ENCODE measurements around the gene TIAM2.
"Not testable (repeated sequence)": the region's sequence is repeated elsewhere in the genome, so short reads cannot be mapped to it uniquely, and the experiment has no call there.

The TIAM2 gene

DNA sequence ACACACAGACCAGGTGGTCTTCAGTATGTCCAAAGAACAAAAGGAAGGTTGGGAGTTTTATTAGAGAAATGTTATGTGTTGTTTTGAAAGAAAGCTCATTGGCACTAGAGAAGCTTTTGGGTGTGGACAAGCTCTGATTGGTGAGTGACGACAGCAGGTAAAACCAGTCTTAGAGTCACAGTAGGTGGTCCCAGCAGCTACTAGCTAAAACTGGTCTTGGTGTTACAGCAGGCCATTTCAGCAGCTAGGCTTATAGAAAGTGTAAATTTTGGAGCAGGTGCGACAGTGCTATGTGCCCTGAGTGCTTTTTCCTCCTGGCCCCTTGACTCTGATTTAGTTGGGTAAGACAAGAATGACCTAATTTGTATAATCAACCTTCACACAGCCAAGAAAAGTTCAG, 272.3 kb downstream of the TIAM2 start:
- no peak for FAIRE-seq

DNA sequence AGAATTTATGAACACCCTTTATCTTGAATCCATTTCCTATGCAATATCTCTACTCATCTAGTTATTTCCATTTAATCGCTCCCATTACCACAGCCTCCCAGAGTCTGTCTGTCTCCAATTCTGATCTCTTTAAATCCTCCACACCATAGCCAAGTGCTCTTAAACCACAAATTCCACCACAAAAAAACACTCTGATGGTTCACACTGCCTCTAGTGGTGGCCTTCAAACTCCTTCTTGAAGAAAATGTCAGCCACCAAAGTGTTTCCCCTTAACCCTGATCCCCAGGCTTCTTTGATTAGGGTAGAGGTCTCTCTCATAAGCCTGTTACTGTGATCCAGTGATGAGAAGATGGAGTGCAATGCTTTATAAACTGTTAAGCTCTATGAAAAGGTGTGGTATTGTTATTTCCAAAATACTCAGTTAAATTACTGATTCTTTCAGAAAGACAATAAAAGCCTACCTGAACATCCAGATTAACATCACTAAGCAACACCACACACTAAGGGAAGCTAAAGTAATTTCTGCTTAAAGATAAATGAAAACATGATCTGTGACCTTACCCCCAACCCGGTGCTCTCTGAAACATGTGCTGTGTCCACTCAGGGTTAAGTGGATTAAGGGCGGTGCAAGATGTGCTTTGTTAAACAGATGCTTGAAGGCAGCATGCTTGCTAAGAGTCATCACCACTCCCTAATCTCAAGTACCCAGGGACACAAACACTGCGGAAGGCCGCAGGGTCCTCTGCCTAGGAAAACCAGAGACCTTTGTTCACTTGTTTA, 273.2 kb downstream of the TIAM2 start:
- FAIRE-seq = not testable (repeated sequence)

DNA sequence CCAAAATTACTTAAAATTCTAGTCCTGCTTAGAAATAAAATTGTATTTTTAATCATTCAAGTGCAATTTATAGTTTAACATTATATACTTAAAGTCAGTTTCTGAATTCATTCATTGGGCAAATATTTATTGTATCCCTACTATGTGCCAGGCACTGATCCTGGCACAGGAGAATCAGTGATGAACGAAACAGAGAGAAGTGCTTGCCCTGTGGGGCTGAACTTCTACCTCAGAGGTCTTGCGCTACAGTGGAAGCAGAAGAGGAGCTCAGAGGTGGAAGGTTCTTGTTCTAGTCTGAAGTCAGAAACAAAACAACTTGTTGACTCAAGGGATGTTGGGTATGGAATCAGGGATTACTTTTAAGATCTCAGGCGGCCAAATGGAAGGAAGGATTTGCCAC, 274.6 kb downstream of the TIAM2 start:
- no peak for FAIRE-seq

DNA sequence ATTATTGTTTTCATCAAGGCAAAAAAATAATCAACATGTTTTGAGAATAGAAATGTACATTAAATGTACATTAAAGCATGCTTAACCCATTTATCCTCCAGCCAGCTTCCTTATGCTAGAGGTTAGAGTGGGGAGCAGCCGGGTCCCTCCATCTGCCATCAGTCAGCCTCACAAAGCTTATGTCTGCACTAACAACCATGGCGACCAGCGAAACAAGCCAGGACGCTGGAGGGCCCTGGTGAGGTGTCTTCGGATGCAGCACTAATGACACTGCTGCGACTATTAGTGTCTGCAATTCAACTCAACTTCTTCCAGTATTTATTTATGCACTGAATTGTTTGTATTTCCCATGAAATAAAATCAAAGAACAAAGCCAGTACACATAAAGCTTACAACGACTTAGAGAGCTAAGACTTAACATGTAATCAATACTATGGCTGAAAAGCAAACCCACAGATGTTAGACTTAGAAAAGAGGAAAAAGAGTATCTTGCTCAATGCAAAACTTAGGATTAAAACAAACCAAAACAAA, 275.5 kb downstream of the TIAM2 start:
- no peak for FAIRE-seq

DNA sequence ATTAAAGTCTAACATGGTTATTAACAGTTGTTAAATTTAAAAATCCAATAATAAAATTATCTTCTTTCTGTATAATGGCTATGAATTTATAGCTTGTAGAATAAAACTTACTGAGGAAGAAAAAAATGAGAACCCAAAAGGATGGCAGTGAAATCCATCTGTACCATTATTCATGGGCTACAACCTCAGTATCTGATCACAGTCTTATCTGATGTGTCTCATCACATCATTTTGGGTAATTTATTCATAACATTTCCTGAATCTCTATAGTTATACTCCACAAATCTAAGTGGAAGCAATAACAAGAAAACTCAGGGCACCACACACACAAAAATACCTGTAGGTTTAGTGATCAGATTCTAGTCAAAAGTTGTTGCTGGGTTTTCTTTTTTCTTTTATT, 276.0 kb downstream of the TIAM2 start:
- FAIRE-seq = no peak

DNA sequence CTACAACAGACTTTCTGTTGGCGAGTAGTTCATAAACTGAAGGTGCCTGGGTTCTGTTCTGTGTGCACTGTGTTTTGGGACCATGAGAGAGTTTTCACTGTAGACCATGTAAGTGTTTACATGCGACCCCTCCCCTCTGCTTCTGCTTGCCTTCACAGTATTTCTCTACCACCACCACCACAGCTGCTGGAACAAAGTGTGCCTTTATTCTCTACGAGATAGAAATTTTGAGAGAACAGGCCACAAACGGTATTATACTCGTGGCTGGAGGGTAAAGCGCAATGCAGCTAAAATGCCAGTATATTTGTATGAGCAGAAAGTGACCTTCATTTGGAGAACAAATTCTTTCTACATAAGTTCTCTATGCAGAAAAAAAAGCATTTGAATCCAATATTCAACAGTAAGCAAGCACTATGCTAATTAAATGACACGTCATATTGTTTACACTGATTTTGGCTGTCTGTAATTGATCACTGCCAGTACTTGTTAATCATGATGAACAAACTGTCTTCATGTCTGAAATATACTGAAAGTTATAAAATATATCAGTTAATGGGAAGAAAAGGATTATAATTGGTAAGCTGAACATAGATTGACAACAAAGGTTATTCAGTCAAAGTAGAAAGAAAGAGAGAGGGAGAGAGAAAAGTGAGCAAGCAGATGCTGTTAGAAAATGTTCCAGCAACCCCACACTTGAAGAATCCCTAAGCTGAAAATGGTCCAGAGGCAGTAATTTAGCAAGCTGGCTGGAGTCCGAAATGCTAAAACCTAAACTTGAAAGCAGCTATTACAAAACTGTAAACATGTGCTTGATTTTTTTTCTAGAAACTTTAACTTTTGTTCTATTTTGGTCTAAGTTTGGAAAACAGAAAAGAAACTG, 277.5 kb downstream of the TIAM2 start:
- FAIRE-seq = no peak

DNA sequence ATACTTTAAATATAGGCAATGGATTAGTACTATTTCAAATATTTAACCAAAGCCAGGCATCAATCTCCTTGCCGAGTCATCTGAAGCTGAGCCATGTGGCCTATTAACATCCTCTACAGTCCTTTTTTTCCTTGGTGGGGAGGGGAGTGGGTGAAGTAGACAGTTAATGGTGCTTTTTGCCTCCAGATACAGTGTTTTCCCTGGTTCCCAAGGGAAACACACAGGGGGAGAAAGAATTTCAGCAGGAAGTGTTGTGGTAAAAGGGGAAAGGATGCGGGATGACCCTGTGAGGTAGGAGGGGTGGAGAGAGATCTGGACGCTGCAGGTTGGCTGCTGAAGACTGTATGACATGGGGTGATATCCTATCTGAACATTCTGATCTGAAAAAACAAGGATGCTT, 278.3 kb downstream of the TIAM2 start:
- FAIRE-seq = no peak

DNA sequence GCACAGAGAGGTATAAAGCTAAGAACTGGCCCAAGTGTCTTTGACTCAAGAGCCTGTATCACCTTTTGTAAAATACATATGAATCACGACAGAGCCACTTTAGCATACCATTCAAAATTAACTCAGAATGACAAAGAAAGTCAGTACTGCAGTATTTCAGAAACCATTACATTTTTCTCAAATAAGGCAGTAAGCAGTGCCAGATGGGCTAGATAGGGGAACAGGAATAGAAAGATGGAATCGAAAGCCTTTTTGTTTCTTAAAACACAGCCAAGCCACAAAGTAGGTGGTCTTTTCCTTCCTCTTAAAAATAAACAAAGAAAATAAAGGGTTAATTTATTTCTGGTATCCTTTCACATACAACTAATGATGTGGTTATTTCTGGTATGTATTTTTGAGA, 279.0 kb downstream of the TIAM2 start:
- no peak for FAIRE-seq

DNA sequence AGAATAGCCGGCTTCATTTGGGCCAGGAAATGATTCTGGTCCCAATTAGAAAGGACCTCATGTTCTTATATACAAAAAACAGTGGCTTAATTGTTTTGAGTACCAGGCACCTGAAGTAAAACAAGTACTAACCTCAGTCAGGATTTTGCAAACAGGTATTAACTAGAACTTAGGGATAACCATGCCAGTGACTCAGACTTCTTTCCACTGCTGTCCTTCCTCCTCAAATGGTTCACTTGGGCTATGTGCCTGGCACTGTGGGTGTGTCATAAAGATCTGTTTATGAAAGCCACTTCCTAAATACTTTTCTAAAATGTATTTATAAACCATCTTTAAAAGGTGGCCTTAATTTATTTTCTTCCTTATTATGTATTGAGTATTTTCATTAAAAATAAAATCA, 279.4 kb downstream of the TIAM2 start:
- no peak for FAIRE-seq

DNA sequence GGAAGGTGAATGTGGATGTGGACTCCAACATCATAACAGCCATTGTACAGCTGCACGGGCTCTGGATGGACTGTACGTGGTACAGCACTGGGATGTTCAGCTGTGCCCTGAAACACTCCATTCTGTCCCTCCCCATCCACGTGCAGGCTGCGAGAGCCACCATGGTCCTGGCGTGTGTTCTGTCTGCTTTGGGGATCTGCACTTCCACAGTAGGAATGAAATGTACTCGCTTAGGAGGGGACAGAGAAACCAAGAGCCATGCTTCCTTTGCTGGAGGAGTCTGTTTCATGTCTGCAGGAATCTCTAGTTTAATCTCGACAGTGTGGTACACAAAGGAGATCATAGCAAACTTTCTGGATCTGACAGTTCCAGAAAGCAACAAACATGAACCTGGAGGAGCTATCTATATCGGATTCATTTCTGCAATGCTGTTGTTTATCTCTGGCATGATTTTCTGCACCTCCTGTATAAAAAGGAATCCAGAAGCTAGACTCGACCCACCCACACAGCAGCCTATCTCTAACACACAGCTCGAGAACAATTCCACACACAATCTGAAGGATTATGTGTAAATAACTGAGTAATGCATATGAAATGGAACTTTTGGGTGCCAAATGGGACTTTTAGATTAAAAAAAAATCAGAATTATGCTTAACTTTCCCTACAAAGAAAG, 280.8 kb downstream of the TIAM2 start:
- FAIRE-seq = no peak

DNA sequence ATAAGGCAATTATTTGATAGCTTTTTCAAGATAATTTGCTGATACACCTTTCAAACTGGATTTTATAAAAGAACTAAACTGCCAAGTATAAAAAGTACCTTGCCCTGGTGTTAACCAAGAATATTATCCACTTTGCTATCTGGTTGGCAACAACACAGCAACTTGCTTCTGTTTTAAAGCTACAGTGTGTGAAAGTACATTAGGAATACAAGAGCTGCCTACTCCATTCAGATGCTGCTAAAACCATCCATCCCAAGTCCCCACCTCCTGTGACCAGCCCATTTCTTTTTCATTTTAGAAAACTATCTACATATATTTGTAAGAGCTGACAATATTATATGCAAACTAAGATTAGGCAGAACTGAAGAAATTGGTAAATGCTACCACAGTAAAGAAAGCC, 281.5 kb downstream of the TIAM2 start:
- no peak for FAIRE-seq

DNA sequence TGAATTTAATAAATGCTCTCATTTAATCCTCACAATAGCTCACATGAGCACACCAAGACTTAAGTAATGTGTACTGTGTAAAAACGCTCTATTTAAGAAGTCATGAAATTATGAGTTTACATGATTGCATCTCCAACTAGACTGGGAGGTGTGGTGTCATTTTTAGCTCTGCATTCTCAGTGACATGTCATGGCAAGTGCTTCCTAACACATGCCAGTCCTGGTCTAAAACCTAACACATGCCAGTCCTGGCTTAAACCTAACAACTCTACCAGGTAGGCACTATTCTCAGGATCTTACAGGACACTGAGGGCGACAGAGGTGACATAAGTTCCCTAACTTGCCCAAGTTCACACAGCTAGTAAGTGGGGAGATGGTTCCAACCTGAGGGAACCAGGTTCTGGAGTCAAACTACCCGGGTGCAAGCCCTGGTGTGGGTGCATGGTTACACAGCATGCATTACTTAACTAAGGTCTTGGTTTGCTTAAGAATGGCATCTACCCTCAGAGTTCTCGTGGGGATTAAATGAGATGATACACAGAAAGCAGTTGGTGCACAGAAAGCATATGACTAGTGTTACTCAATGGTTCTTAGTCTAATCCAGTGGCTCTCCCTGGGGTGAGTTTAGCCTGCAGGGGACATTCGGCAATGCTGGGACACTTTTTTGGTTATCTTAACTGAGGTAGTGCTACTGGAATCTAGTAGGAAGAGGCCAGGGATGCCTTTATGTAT, 283.4 kb downstream of the TIAM2 start:
- no peak for FAIRE-seq

DNA sequence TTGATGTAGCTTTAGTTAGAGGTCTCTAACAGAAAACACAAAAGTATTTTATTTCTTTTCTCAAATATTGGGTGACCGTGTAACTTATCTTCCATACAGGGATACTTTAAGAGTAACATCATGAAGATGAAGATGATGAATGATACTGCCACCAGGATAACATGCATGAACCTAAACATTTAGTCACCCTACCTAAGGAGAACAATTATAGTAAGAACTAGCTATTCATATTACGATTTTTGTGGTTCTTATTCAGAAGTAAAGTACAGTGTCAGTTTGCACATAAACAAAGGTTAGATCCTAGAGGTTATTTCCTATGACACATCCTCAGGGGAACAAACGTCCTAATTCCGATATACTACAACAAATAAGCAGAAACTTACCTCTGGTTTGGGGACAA, 289.7 kb downstream of the TIAM2 start:
- FAIRE-seq = no peak

DNA sequence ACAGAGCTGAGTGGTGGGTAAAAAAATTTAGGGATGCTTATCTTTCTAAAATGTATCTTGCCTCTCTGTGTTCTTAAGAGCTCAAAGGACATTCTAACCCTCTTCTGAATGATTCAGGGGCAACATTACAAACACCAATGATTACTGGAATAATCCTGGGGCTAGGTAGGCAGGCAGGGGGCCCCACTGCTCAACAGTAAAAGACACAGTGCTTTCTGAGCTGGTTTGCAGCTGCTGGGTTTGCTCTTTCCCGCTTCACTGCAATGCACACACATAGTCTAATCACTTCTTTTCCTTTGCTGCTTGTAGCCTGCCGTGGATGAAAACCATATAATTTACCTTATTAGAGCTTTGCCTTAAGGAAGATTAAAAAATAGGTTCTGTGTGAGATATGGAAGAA, 292.6 kb downstream of the TIAM2 start:
- no peak for FAIRE-seq

DNA sequence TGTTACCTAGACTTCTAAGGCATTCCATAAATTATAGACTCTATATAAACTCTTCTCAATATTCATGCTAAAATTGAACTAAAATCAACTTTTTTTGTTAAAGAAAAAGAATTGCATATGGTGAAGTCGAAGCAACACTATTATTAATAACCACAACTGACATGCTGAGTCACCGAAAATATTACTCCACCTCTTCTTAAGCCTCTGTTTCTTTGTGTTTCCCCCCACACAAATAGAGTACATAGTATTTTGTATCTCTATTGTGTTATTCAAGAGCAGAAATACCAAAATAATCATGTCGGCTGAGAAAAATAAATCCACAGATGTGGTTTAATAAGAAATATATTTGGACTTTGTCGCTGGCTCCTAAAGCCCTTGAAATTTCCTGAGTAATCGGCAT, 295.4 kb downstream of the TIAM2 start:
- FAIRE-seq = no peak

DNA sequence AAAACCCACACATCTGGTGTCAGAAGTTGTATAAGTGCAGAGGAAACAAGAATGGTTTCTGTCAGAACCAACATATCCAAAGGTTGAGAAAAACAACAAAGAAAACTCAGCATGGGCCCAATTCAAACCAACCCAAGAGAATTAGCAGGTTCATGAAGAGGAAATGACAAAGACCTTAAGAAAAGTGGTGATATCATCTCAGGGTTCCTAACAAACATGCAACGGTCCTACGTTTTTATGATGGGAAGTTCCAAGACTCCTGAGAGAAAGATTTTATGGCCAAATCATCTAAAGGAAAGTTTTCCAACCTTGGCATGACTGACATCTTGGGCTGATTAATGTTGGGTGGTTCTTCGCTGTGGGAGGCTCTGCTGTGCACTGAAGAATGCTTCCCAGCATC, 296.2 kb downstream of the TIAM2 start:
- no peak for FAIRE-seq

DNA sequence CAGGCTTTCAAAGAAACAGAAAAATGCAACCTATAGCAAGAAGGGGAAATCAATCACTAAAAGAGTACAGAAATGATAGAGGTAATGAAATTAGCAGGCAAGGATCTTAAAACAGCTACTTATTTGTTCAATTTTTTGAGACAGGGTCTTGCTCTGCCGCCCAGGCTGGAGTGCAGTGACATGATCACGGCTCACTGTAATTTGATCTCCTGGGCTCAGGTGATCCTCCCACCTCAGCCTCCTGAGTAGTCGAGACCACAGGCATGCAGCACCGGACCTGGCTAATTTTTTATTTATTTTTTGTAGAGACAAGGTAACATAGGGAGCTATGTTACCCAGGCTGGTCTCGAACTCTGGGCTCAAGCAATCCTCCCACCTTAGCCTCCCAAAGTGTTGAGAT, 297.6 kb downstream of the TIAM2 start:
- FAIRE-seq = no peak

DNA sequence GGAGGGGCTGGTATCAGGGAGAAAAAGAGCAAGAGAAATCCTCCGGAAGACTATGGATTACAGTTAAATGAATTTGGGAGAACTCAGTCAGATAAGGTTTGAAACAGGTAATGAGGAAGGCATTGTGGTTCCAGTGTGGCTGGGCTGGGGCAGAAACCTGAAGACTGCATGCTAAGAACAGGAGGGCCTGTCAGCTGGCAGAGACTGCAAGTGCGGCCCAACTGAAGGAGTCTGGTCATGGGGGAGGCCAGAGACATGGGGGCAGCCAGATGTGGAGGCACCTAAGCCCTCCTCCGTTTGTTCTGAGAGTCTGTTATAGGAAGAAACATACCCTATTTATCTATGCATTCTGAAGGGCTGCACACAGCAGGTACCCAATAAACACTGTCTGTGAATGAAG, 302.6 kb downstream of the TIAM2 start:
- no peak for FAIRE-seq

DNA sequence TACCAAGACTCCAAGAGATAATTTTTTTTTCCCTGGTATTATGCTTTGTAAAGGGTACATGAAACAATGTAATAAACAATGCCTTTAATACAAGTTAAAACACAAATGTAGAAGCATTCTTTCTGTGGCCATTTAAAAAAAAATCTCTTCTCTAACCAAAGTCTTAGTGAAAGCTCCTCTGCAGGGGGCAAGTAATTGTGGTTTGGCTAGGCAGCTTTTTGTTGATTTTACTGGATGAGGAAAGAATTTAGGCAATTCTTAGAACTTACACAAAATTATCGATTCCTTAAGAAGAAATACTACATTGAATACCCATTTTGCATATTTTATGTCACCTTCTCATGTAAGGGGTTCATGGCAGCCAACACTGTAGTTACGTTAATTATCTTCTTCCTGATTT, 306.8 kb downstream of the TIAM2 start:
- no peak for FAIRE-seq

DNA sequence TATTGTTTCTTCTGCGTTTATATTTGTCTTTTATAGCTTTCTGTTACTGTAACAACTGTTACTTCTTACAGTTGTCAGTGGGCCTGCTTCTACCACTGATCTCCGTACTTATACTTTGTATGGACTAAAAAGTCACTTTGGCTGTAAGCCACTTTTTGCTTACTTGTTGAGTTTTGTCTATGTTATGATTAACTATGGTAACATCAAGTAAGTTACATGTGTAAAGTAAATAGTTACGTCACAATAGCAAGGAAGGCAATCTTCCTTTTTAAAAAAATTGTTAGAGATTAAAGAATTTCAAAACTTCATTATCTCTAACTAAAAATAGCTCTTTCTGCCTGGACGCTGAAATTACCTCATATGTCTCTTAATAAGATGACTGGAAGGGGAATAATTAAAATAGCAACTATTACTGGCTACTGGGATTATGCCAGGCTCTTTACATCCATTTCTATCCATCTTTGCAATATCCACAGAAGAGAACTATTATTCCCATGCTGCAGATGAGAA, 308.3 kb downstream of the TIAM2 start:
- no peak for FAIRE-seq

DNA sequence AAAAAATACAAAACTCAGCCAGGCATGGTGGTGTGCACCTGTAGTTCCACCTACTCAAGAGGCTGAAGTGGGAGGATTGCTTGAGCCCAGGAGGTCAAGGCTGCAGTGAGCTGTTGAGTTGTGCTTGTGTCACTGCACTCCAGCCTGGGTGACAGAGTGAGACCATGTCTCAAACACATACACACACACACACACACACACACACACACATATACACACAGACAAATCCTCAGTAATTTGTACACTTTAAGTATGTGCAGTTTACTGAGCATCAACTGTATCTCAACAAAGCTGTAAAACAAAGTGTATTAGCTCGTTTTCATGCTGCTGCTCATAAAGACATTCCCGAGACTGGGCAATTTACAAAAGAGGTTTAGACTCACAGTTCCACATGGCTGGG, 311.8 kb downstream of the TIAM2 start:
- no peak for FAIRE-seq

Measured in colon (tissue), 2 donors.